A549 (cell line): Measurements from ENCODE around the gene TCERG1L. TPM values are rescaled to one million over a fixed set of nuclear protein-coding genes. Genes with fewer than 3 reads are reported as not detected.

Source experiments
- ATAC-seq, 2 experiments: fragments of 200-7000 bp in 1 of 2; fragments of >200 bp in 1 of 2; cut with Nextera tagmentation in 1 of 2; cut with Tn5 transposase in 1 of 2; 3 replicates each; pipeline versions ENCODE4 v1.8.0 to v1.9.1; 2018 to 2020; ENCODE audit warnings: mild to moderate bottlenecking in 1 of 2, moderate library complexity in 1 of 2
- CTCF ChIA-PET: fragments of 300-600 bp; sonication (Branson Sonifier 250); formaldehyde crosslinking; extraction: SDS; loops from one replicate; lab custom pipeline; 2021; ENCODE audit warnings: antibody characterized with exemption, inconsistent platforms; lab: Yijun Ruan, JAX
- POLR2A ChIA-PET: fragments of 350-600 bp; formaldehyde crosslinking; extraction: SDS; loops from one replicate; lab custom pipeline; 2021; ENCODE audit warnings: antibody characterized with exemption, inconsistent platforms; lab: Yijun Ruan, JAX
- DNase-seq, 2 experiments: peaks; one replicate each; pipeline versions ENCODE4 v3.0.0 to v3.0.0-alpha.2; 2011 to 2016; ENCODE audit warnings: low read depth in 1 of 2, low spot score in 1 of 2
- FAIRE-seq: peaks from 2 replicates; lab custom pipeline; 2011; peaks lifted over from hg19 to GRCh38; lab: Jason Lieb, UNC
- H3K27ac ChIP-seq, 2 experiments: fragments of >200 bp; sonication (Bioruptor Twin); formaldehyde crosslinking; 3 replicates each; pipeline ENCODE4 v1.5.1; 2016 to 2017
- H3K4me1 ChIP-seq: fragments of >200 bp; sonication (Bioruptor Twin); formaldehyde crosslinking; 3 replicates; pipeline ENCODE4 v1.6.1; 2016
- H3K4me2 ChIP-seq: fragments of >200 bp; sonication (Bioruptor Twin); formaldehyde crosslinking; 3 replicates; pipeline ENCODE4 v1.6.1; 2016
- H3K4me3 ChIP-seq: fragments of >200 bp; sonication (Bioruptor Twin); formaldehyde crosslinking; 3 replicates; pipeline ENCODE4 v1.5.1; 2016
- H3K9me3 ChIP-seq: fragments of >200 bp; sonication (Bioruptor Twin); formaldehyde crosslinking; 3 replicates; pipeline ENCODE4 v1.6.1; 2016
- CBX2 ChIP-seq: fragments of 200-600 bp; sonication (generic); IDR thresholded peaks from 2 replicates; pipeline ENCODE4 v1.6.1; 2016; ENCODE audit warnings: low read depth, mild to moderate bottlenecking, borderline replicate concordance
- CBX8 ChIP-seq: fragments of 200-600 bp; sonication (generic); IDR thresholded peaks from 2 replicates; pipeline ENCODE4 v1.6.1; 2016
- CHD4 ChIP-seq: fragments of 200-600 bp; sonication (generic); IDR thresholded peaks from 2 replicates; pipeline ENCODE4 v1.6.1; 2016; ENCODE audit warnings: antibody characterized with exemption, mild to moderate bottlenecking, borderline replicate concordance
- EHF ChIP-seq: fragments of 250-450 bp; sonication (Bioruptor Pico); IDR thresholded peaks from 2 replicates; pipeline ENCODE4 v1.5.0; 2020; ENCODE audit warnings: mild to moderate bottlenecking
- EHMT2 ChIP-seq: fragments of 200-600 bp; sonication (generic); IDR thresholded peaks from 2 replicates; pipeline ENCODE4 v1.6.1; 2016; ENCODE audit warnings: antibody characterized with exemption, low read depth, mild to moderate bottlenecking, moderate library complexity
- EP300 ChIP-seq, 2 experiments: fragments of >200 bp; sonication (Bioruptor Twin); formaldehyde crosslinking; IDR thresholded peaks; 2 replicates in 1 of 2; 3 replicates in 1 of 2; pipeline ENCODE4 v1.6.1; 2016 to 2017
- ESRRA ChIP-seq: fragments of 150-350 bp; IDR thresholded peaks from 2 replicates; pipeline ENCODE4 v1.6.1; 2014; ENCODE audit warnings: mild to moderate bottlenecking, low read length, borderline replicate concordance
- FOSB ChIP-seq: fragments of 250-450 bp; sonication (Bioruptor Pico); IDR thresholded peaks from 2 replicates; pipeline ENCODE4 v1.5.0; 2020; ENCODE audit warnings: mild to moderate bottlenecking, moderate library complexity
- HDAC2 ChIP-seq: fragments of 200-600 bp; sonication (generic); IDR thresholded peaks from 2 replicates; pipeline ENCODE4 v1.6.1; 2016
- HEYL ChIP-seq: fragments of 250-450 bp; sonication (Bioruptor Pico); IDR thresholded peaks from 2 replicates; pipeline ENCODE4 v1.8.0; 2021; ENCODE audit warnings: mild to moderate bottlenecking, moderate library complexity
- HOXB5 ChIP-seq: fragments of 250-450 bp; sonication (Bioruptor Pico); IDR thresholded peaks from 2 replicates; pipeline ENCODE4 v1.5.0; 2020; ENCODE audit warnings: mild to moderate bottlenecking, moderate library complexity
- KDM5A ChIP-seq: fragments of 200-600 bp; sonication (generic); IDR thresholded peaks from 2 replicates; pipeline ENCODE4 v1.6.1; 2016; ENCODE audit warnings: antibody characterized with exemption, mild to moderate bottlenecking
- MAFK ChIP-seq: fragments of 450-650 bp; IDR thresholded peaks from 2 replicates; pipeline ENCODE4 v1.6.1; 2014; ENCODE audit not compliant: partially characterized antibody
- NFE2L2 ChIP-seq: fragments of 150-350 bp; conservative IDR thresholded peaks from 2 replicates; pipeline ENCODE4 v1.6.1; 2014; ENCODE audit warnings: low read length
- NPAS2 ChIP-seq: fragments of 250-450 bp; sonication (Bioruptor Pico); IDR thresholded peaks from 2 replicates; pipeline ENCODE4 v1.8.0; 2022; ENCODE audit warnings: mild to moderate bottlenecking, moderate library complexity, borderline replicate concordance
- RAD21 ChIP-seq, 2 experiments: fragments of >200 bp in 1 of 2; sonication (Bioruptor Twin) in 1 of 2; formaldehyde crosslinking in 1 of 2; IDR thresholded peaks in 1 of 2; conservative IDR thresholded peaks in 1 of 2; 2 replicates in 1 of 2; 3 replicates in 1 of 2; pipeline ENCODE4 v1.6.1; 2012 to 2018; ENCODE audit warnings: inconsistent platforms in 1 of 2
- RNF2 ChIP-seq: fragments of 200-600 bp; sonication (generic); IDR thresholded peaks from 2 replicates; pipeline ENCODE4 v1.6.1; 2016; ENCODE audit warnings: low read depth, mild to moderate bottlenecking, antibody characterized with exemption, moderate library complexity, borderline replicate concordance
- ZC3H11A ChIP-seq: fragments of 450-650 bp; IDR thresholded peaks from 2 replicates; pipeline ENCODE4 v1.6.1; 2014; ENCODE audit warnings: antibody characterized with exemption, mild to moderate bottlenecking
- ZSCAN20 ChIP-seq: fragments of 250-450 bp; sonication (Bioruptor Pico); IDR thresholded peaks from 2 replicates; pipeline ENCODE4 v1.8.0; 2022; ENCODE audit warnings: mild to moderate bottlenecking, moderate library complexity
- WGBS: methylation state at CpG from one replicate; pipeline ENCODE4 v1.1.6; 2017; ENCODE audit errors: missing lambda C conversion rate; 5-methylcytosine and 5-hydroxymethylcytosine counted together
- polyA plus RNA-seq, 4 experiments: library from polyadenylated mRNA; depleted of rRNA in 3 of 4; stranded (reverse); fragments of >200 nt; fragmentation: RNase III in 1 of 4; extraction: RNeasy Plus Mini Kit Qiagen cat#74134 plus additional on column Dnase treatment in 1 of 4; gene quantifications; 2 replicates in 3 of 4; 3 replicates in 1 of 4; pipeline ENCODE4 v1.2.3, GENCODE V29; 2011 to 2017
- TF ChIP-seq, protein P1 (sequence below): IDR thresholded peaks from 2 replicates; pipeline ENCODE4 v1.6.1; 2012
- TF ChIP-seq, protein P2 (sequence below): IDR thresholded peaks from 2 replicates; pipeline ENCODE4 v1.6.1; 2012
- TF ChIP-seq, protein P3 (sequence below): IDR thresholded peaks from 2 replicates; pipeline ENCODE4 v1.6.1; 2012; ENCODE audit warnings: low read depth, borderline replicate concordance
- TF ChIP-seq, protein P4 (sequence below): fragments of 200-600 bp; sonication (generic); IDR thresholded peaks from 2 replicates; pipeline ENCODE4 v1.6.1; 2016; ENCODE audit warnings: antibody characterized with exemption, mild to moderate bottlenecking, moderate library complexity
- TF ChIP-seq, protein P5 (sequence below): fragments of 150-350 bp; IDR thresholded peaks from 2 replicates; pipeline ENCODE4 v1.6.1; 2014; ENCODE audit warnings: low read depth, mild to moderate bottlenecking, low read length
- TF ChIP-seq, protein P6 (sequence below): fragments of 250-450 bp; sonication (Bioruptor Pico); IDR thresholded peaks from 2 replicates; pipeline ENCODE4 v1.5.0; 2021; ENCODE audit warnings: mild to moderate bottlenecking, moderate library complexity, borderline replicate concordance

TCERG1L gene
- polyA plus RNA-seq, 2 of the 4 experiments (the other 2 are of a cell fraction): not detected

DNA sequence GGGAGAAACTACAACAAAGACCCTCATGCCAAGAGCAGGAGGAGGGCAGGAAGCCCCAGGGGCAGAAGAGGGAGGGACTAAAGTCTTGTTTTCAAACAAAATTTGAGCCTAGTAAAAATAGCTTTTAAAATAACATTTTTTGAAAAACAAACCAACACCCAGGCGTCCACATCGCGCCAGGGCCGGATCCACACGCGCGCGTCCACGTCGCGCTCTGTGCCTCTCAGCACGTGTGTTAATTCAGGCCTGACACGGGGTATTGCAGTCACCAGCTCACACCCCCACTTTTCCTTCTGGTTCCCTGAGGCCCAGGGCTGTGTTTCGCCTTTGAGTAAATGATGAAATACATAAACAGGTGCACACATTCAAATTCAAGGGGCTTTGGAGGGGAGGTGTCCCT, 196.2 kb downstream of the TCERG1L start:
- TF ChIP-seq EHMT2: no peak
- TF ChIP-seq, protein P1, sequence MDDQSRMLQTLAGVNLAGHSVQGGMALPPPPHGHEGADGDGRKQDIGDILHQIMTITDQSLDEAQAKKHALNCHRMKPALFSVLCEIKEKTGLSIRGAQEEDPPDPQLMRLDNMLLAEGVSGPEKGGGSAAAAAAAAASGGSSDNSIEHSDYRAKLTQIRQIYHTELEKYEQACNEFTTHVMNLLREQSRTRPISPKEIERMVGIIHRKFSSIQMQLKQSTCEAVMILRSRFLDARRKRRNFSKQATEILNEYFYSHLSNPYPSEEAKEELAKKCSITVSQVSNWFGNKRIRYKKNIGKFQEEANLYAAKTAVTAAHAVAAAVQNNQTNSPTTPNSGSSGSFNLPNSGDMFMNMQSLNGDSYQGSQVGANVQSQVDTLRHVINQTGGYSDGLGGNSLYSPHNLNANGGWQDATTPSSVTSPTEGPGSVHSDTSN: no peak
- TF ChIP-seq CBX2: no peak
- TF ChIP-seq, protein P2, sequence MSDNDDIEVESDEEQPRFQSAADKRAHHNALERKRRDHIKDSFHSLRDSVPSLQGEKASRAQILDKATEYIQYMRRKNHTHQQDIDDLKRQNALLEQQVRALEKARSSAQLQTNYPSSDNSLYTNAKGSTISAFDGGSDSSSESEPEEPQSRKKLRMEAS: no peak
- no peak for TF ChIP-seq MAFK
- TF ChIP-seq RAD21 (conservative IDR thresholded peaks at IDR 0.05 in 1 of 2, IDR thresholded peaks at IDR 0.05 in 1 of 2): no peak
- TF ChIP-seq CBX8: no peak
- TF ChIP-seq, protein P3, sequence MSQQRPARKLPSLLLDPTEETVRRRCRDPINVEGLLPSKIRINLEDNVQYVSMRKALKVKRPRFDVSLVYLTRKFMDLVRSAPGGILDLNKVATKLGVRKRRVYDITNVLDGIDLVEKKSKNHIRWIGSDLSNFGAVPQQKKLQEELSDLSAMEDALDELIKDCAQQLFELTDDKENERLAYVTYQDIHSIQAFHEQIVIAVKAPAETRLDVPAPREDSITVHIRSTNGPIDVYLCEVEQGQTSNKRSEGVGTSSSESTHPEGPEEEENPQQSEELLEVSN: no peak
- TF ChIP-seq NPAS2: no peak
- no peak for TF ChIP-seq FOSB (CRISPR knock-in tag)
- no peak for TF ChIP-seq ESRRA
- no peak for TF ChIP-seq KDM5A
- TF ChIP-seq, protein P4, sequence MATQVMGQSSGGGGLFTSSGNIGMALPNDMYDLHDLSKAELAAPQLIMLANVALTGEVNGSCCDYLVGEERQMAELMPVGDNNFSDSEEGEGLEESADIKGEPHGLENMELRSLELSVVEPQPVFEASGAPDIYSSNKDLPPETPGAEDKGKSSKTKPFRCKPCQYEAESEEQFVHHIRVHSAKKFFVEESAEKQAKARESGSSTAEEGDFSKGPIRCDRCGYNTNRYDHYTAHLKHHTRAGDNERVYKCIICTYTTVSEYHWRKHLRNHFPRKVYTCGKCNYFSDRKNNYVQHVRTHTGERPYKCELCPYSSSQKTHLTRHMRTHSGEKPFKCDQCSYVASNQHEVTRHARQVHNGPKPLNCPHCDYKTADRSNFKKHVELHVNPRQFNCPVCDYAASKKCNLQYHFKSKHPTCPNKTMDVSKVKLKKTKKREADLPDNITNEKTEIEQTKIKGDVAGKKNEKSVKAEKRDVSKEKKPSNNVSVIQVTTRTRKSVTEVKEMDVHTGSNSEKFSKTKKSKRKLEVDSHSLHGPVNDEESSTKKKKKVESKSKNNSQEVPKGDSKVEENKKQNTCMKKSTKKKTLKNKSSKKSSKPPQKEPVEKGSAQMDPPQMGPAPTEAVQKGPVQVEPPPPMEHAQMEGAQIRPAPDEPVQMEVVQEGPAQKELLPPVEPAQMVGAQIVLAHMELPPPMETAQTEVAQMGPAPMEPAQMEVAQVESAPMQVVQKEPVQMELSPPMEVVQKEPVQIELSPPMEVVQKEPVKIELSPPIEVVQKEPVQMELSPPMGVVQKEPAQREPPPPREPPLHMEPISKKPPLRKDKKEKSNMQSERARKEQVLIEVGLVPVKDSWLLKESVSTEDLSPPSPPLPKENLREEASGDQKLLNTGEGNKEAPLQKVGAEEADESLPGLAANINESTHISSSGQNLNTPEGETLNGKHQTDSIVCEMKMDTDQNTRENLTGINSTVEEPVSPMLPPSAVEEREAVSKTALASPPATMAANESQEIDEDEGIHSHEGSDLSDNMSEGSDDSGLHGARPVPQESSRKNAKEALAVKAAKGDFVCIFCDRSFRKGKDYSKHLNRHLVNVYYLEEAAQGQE: no peak
- TF ChIP-seq, protein P5, sequence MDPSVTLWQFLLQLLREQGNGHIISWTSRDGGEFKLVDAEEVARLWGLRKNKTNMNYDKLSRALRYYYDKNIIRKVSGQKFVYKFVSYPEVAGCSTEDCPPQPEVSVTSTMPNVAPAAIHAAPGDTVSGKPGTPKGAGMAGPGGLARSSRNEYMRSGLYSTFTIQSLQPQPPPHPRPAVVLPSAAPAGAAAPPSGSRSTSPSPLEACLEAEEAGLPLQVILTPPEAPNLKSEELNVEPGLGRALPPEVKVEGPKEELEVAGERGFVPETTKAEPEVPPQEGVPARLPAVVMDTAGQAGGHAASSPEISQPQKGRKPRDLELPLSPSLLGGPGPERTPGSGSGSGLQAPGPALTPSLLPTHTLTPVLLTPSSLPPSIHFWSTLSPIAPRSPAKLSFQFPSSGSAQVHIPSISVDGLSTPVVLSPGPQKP: no peak
- TF ChIP-seq ZSCAN20 (CRISPR knock-in tag): no peak
- no peak for TF ChIP-seq EP300 (IDR thresholded peaks at IDR 0.05)
- H3K4me3 ChIP-seq: no peak overlapping the region
- FAIRE-seq (no peak), DNase-seq (no peak), ATAC-seq (no peak)
- H3K27ac ChIP-seq: no peak overlapping the region
- CTCF ChIA-PET: no interaction called here
- 74% methylated on average over 14 of the region's 14 CpGs for WGBS
- no peaks in the 10 kb centered on the region for H3K4me1 ChIP-seq
- no peak overlapping the region for H3K4me2 ChIP-seq
- POLR2A ChIA-PET: no interaction called here
- H3K9me3 ChIP-seq: no peaks in the 10 kb centered on the region

DNA sequence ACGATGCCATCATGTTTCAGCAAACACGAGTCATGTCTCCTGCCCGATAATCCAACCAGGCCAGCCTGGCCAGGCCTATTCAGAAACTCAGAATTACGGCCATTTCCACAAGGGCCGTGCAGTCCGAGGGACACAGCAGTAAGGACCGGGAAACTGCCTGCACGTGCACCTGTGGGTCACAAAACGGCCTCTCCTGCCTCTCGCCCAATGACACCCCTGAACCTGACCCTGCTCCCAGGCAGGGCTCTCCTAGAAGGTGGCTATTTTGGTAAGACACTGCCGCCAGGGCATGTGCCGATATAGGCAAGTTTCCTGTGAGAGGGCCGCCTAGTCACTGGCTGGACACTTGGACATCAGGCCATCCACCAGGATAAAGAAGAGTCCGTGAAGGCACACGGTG, 196.7 kb downstream of the TCERG1L start:
- FAIRE-seq: no peak
- whole genome bisulfite sequencing: 17% methylated on average over 6 of the region's 15 CpGs
- Histone ChIP-seq H3K4me1 (no peaks in the 10 kb centered on the region), H3K9me3 (no peaks in the 10 kb centered on the region), H3K4me2 (no peak overlapping the region), H3K27ac (no peak overlapping the region), H3K4me3 (no peak overlapping the region)
- DNase-seq: no peak
- CTCF ChIA-PET: no interaction called here
- POLR2A ChIA-PET: no interaction called here
- no peak for ATAC-seq
- no peak for TF ChIP-seq HOXB5 (CRISPR knock-in tag)
- TF ChIP-seq, protein P6, sequence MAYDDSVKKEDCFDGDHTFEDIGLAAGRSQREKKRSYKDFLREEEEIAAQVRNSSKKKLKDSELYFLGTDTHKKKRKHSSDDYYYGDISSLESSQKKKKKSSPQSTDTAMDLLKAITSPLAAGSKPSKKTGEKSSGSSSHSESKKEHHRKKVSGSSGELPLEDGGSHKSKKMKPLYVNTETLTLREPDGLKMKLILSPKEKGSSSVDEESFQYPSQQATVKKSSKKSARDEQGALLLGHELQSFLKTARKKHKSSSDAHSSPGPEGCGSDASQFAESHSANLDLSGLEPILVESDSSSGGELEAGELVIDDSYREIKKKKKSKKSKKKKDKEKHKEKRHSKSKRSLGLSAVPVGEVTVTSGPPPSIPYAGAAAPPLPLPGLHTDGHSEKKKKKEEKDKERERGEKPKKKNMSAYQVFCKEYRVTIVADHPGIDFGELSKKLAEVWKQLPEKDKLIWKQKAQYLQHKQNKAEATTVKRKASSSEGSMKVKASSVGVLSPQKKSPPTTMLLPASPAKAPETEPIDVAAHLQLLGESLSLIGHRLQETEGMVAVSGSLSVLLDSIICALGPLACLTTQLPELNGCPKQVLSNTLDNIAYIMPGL (CRISPR knock-in tag): no peak
- no peak for TF ChIP-seq HEYL (CRISPR knock-in tag)
- TF ChIP-seq, protein P1: no peak
- no peak for TF ChIP-seq MAFK
- TF ChIP-seq CBX8: no peak
- TF ChIP-seq EHF (CRISPR knock-in tag): no peak
- TF ChIP-seq EHMT2: no peak
- TF ChIP-seq FOSB (CRISPR knock-in tag): no peak
- TF ChIP-seq NFE2L2: no peak
- TF ChIP-seq ZC3H11A: no peak
- TF ChIP-seq HDAC2: no peak
- TF ChIP-seq RNF2: no peak
- TF ChIP-seq NPAS2: no peak
- TF ChIP-seq CHD4: no peak
